ENCODE data around the gene RCSD1.

DNA sequence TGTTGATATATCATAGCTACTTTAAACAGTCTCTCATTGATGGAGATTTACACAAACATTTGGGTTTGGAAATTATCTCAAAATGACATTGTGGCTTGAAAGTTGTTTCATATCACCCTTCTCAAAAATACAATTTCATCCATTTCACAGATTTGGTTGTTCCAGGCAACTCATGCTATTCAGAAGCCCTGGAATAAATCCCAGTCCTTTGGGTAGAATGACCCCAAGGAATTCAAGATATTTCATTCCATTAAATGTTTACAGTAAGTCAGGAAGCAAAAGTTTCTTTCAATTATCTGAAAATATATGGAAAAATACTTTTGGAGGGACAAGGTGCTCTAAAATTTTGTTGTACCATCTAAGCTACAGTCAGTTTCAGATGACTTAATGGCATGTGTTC is 118.9 kb downstream of the RCSD1 start:
- TF ChIP-seq, protein P1, sequence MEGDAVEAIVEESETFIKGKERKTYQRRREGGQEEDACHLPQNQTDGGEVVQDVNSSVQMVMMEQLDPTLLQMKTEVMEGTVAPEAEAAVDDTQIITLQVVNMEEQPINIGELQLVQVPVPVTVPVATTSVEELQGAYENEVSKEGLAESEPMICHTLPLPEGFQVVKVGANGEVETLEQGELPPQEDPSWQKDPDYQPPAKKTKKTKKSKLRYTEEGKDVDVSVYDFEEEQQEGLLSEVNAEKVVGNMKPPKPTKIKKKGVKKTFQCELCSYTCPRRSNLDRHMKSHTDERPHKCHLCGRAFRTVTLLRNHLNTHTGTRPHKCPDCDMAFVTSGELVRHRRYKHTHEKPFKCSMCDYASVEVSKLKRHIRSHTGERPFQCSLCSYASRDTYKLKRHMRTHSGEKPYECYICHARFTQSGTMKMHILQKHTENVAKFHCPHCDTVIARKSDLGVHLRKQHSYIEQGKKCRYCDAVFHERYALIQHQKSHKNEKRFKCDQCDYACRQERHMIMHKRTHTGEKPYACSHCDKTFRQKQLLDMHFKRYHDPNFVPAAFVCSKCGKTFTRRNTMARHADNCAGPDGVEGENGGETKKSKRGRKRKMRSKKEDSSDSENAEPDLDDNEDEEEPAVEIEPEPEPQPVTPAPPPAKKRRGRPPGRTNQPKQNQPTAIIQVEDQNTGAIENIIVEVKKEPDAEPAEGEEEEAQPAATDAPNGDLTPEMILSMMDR (IDR thresholded peaks at IDR 0.05; ENCODE audit: low read depth, low read length), result no peak
- TF ChIP-seq EZH2phosphoT487 (IDR thresholded peaks at IDR 0.05; ENCODE audit: low read depth), result no peak
